Smooth muscle cell (in vitro differentiated cells): ENCODE results near the gene GAS7. TPM values are rescaled to one million over a fixed set of nuclear protein-coding genes. Genes with fewer than 3 reads are reported as not detected.

Source experiments
- DNase-seq: peaks from one replicate; lab custom pipeline; 2025; ENCODE audit not compliant: unreplicated experiment; lab: John Stamatoyannopoulos, UW
- H2AFZ ChIP-seq: fragments of 200-600 bp; sonication (generic); 2 replicates; pipeline ENCODE4 v1.6.0; 2016; ENCODE audit warnings: antibody characterized with exemption, low read depth, mild to moderate bottlenecking
- H3F3A ChIP-seq: fragments of 200-600 bp; sonication (generic); 2 replicates; pipeline ENCODE4 v1.6.0; 2017; ENCODE audit warnings: antibody characterized with exemption, low read depth
- H3K27ac ChIP-seq: fragments of 200-600 bp; sonication (generic); 2 replicates; pipeline ENCODE4 v1.5.1; 2016; ENCODE audit warnings: low read depth, mild to moderate bottlenecking
- H3K27me3 ChIP-seq: fragments of 200-600 bp; sonication (generic); 2 replicates; pipeline ENCODE4 v1.6.1; 2016; ENCODE audit warnings: low read depth, mild to moderate bottlenecking
- H3K36me3 ChIP-seq: fragments of 200-600 bp; sonication (generic); 2 replicates; pipeline ENCODE4 v1.5.1; 2016; ENCODE audit warnings: low read depth
- H3K4me1 ChIP-seq: fragments of 200-600 bp; sonication (generic); 2 replicates; pipeline ENCODE4 v1.5.1; 2016; ENCODE audit warnings: low read depth
- H3K4me2 ChIP-seq: fragments of 200-600 bp; sonication (generic); 2 replicates; pipeline ENCODE4 v1.6.0; 2016; ENCODE audit warnings: mild to moderate bottlenecking
- H3K4me3 ChIP-seq: fragments of 200-600 bp; sonication (generic); 2 replicates; pipeline ENCODE4 v1.5.1; 2016; ENCODE audit warnings: mild to moderate bottlenecking
- H3K79me2 ChIP-seq: fragments of 200-600 bp; sonication (generic); 2 replicates; pipeline ENCODE4 v1.6.0; 2016; ENCODE audit warnings: low read depth, mild to moderate bottlenecking
- H3K9ac ChIP-seq: fragments of 200-600 bp; sonication (generic); 2 replicates; pipeline ENCODE4 v1.6.0; 2016; ENCODE audit warnings: low read depth
- H3K9me3 ChIP-seq: fragments of 200-600 bp; sonication (generic); replicated peaks from 2 replicates; pipeline ENCODE4 v1.5.1; 2016; ENCODE audit warnings: low read depth
- H4K20me1 ChIP-seq: fragments of 200-600 bp; sonication (generic); 2 replicates; pipeline ENCODE4 v1.6.0; 2016; ENCODE audit warnings: low read depth
- WGBS: methylation state at CpG from one replicate; pipeline ENCODE4 v1.1.7; 2016; ENCODE audit warnings: low lambda C conversion rate; 5-methylcytosine and 5-hydroxymethylcytosine counted together
- polyA plus RNA-seq: library from polyadenylated mRNA; unstranded; fragments of >200 nt; fragmentation: Nextera tagmentation; extraction: Ambion mirVana; gene quantifications from 2 replicates; pipeline ENCODE4 v1.2.1, GENCODE V29; 2016
- total RNA-seq: library from RNA; depleted of rRNA; stranded (reverse); fragments of >200 nt; gene quantifications from 2 replicates; pipeline ENCODE4 v1.2.3, GENCODE V29; 2014
- TF ChIP-seq, protein P1 (sequence below): fragments of 200-600 bp; sonication (generic); IDR thresholded peaks from 2 replicates; pipeline ENCODE4 v1.5.1; 2017; ENCODE audit warnings: borderline replicate concordance, mild to moderate bottlenecking, antibody characterized with exemption; ENCODE audit not compliant: insufficient read depth, poor library complexity, severe bottlenecking

Gene GAS7
- total and polyA plus RNA-seq, 2 experiments from 2014 or later: 86.8 to 103 TPM

DNA sequence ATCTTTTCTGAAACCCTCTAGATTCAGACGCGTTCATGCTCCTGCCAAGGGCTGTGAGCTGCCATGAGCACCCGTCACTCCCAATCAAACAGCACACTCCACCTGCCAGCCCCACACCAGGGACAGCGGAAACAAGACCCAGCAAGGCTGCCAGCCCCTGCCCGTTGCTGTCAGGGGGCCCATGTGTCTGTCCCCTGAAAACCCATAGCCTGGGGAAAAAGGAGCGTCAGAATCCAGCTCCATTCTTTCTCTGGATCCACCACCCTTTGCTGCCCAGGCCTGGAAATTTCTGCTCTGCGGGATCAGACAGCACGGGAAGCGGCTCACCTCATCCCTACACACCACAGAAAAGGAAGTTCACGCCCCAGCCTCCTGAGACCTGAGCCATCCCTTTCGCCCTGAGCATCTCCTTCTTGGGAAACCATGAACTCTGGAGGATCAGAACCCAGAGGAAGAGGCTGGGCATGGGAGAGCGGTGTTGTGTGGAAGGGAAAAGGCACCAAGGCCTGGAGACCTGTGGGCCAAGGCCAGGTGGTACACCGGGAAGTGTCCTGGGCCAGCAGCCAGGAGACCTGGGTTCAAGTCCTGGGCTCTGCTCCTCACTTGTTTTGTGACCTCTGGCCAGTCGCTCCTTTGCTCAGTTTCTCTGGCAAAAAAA lies 241.8 kb downstream of the GAS7 start:
- H3K9ac ChIP-seq: no peak overlapping the region
- no peaks in the 10 kb centered on the region for H3K4me1 ChIP-seq
- no peaks in the 10 kb centered on the region for H3K9me3 ChIP-seq
- H2AFZ ChIP-seq: no peak overlapping the region
- no peak overlapping the region for H3K27ac ChIP-seq
- H4K20me1 ChIP-seq: peaks cover 100% of the 10 kb centered on the region
- H3K4me3 ChIP-seq: no peak overlapping the region
- H3K36me3 ChIP-seq: no peaks in the 10 kb centered on the region
- no peaks in the 10 kb centered on the region for H3F3A ChIP-seq
- 84% methylated on average over 13 of the region's 14 CpGs for WGBS
- H3K79me2 ChIP-seq: peaks cover 14% of the 10 kb centered on the region
- no peak for DNase-seq
- H3K27me3 ChIP-seq: no peaks in the 10 kb centered on the region
- TF ChIP-seq, protein P1, sequence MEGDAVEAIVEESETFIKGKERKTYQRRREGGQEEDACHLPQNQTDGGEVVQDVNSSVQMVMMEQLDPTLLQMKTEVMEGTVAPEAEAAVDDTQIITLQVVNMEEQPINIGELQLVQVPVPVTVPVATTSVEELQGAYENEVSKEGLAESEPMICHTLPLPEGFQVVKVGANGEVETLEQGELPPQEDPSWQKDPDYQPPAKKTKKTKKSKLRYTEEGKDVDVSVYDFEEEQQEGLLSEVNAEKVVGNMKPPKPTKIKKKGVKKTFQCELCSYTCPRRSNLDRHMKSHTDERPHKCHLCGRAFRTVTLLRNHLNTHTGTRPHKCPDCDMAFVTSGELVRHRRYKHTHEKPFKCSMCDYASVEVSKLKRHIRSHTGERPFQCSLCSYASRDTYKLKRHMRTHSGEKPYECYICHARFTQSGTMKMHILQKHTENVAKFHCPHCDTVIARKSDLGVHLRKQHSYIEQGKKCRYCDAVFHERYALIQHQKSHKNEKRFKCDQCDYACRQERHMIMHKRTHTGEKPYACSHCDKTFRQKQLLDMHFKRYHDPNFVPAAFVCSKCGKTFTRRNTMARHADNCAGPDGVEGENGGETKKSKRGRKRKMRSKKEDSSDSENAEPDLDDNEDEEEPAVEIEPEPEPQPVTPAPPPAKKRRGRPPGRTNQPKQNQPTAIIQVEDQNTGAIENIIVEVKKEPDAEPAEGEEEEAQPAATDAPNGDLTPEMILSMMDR: no peak
- no peak overlapping the region for H3K4me2 ChIP-seq

DNA sequence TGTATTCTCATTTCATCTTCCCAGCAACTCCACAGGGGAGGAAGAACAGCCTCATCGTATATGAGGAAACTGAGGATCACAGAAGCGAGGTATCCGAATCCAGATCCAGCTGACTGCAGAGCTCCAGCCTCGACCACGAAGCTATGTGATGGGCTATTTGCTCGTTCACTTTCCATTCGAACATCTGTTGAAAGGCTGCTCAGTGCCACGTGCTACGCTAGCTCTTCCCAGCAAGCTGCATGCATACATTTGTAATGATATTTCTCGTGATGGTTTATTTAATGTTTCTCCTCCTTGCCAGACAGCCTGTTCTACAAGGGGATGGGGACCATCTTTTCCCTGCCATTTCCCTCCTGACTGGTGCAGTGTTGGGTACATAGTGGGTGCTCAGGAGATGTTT lies 244.9 kb downstream of the GAS7 start:
- no peak for DNase-seq
- Histone ChIP-seq H3K9me3 (no peaks in the 10 kb centered on the region), H3K4me3 (no peak overlapping the region), H3K4me1 (no peaks in the 10 kb centered on the region), H3K4me2 (no peak overlapping the region), H3F3A (no peaks in the 10 kb centered on the region), H4K20me1 (peaks cover 99% of the 10 kb centered on the region), H3K27me3 (no peaks in the 10 kb centered on the region), H3K36me3 (no peaks in the 10 kb centered on the region), H3K9ac (no peak overlapping the region), H3K79me2 (peaks cover 9% of the 10 kb centered on the region), H3K27ac (no peak overlapping the region), H2AFZ (no peak overlapping the region)
- 96% methylated on average over 10 of the region's 10 CpGs for WGBS
- TF ChIP-seq, protein P1: no peak

DNA sequence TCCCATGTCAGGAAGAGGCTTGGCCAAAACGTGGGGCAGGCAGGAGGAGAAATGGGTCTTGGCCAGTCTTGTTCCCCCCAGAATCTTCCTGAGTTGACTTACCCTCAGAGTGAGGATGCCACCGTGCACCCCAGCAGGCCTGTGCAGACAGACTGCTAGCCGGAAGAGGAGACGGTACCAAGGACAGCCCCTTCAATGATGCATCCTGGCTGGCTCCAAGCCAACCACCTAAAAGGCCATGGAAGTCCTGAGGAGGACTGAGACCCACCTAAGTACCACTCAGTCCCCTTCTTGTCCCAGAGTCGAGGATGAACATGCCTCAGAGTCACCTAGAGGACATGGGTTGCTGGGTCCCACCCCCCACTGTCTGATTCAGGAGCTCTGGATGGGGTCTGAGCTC lies 246.6 kb downstream of the GAS7 start:
- Histone ChIP-seq H3F3A (no peaks in the 10 kb centered on the region), H3K27me3 (no peaks in the 10 kb centered on the region), H3K9me3 (no peaks in the 10 kb centered on the region), H3K4me1 (no peaks in the 10 kb centered on the region), H2AFZ (no peak overlapping the region), H3K9ac (no peak overlapping the region), H3K36me3 (no peaks in the 10 kb centered on the region), H3K79me2 (peaks cover 9% of the 10 kb centered on the region), H3K27ac (no peak overlapping the region), H3K4me2 (no peak overlapping the region), H3K4me3 (no peak overlapping the region), H4K20me1 (peaks cover 99% of the 10 kb centered on the region)
- DNase-seq: no peak
- TF ChIP-seq, protein P1: no peak
- WGBS: 91% methylated on average over 5 of the region's 5 CpGs

DNA sequence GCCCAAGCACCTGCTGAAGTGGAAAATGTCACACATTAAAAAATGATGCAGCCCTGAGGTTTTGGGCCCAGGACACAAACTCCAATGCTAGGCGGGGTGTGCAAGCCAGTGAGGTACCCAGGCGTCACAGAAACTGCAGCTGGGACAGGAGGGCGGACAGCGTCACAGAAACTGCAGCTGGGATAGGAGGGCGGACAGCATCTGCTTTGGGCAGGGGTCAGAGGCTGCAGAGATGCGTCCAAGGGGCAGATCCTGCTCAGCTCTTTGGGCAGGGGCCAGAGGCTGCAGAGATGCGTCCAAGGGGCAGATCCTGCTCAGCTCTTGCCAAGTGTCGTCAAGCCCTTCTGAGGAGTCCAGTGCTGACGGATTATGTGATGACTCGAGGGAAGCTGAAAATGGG lies 249.5 kb downstream of the GAS7 start:
- Histone ChIP-seq H3K9ac (no peak overlapping the region), H3K79me2 (peaks cover 5% of the 10 kb centered on the region), H3K4me2 (no peak overlapping the region), H3K4me1 (no peaks in the 10 kb centered on the region), H2AFZ (no peak overlapping the region), H4K20me1 (peaks cover 97% of the 10 kb centered on the region), H3K27me3 (no peaks in the 10 kb centered on the region), H3K9me3 (no peaks in the 10 kb centered on the region), H3K36me3 (no peaks in the 10 kb centered on the region), H3K27ac (no peak overlapping the region), H3F3A (no peaks in the 10 kb centered on the region), H3K4me3 (no peak overlapping the region)
- TF ChIP-seq, protein P1: no peak
- DNase-seq: no peak
- 95% methylated on average over 10 of the region's 10 CpGs for WGBS
